K562 (cell line): ENCODE results near the gene ART4. TPM values are rescaled to one million over a fixed set of nuclear protein-coding genes. Genes with fewer than 3 reads are reported as not detected.

Experiments
- E2F1 ChIP-seq: sonication (generic); formaldehyde crosslinking; IDR thresholded peaks from 2 replicates; pipeline ENCODE4 v1.8.1; 2023; ENCODE audit warnings: mild to moderate bottlenecking, missing genetic modification reagents, moderate library complexity
- E2F3 ChIP-seq: fragments of 250-450 bp; sonication (Bioruptor Pico); IDR thresholded peaks from 2 replicates; pipeline ENCODE4 v1.4.0; 2020; ENCODE audit warnings: mild to moderate bottlenecking
- RFX1 ChIP-seq: fragments of 450-650 bp; IDR thresholded peaks from 2 replicates; pipeline ENCODE4 v1.6.1; 2016; ENCODE audit warnings: mild to moderate bottlenecking, moderate library complexity
- SMARCE1 ChIP-seq: fragments of 450-650 bp; IDR thresholded peaks from 2 replicates; pipeline ENCODE4 v1.7.1; 2016; ENCODE audit warnings: mild to moderate bottlenecking
- ZFP1 ChIP-seq: fragments of 450-650 bp; formaldehyde crosslinking; IDR thresholded peaks from 2 replicates; pipeline ENCODE4 v1.4.0; 2020; ENCODE audit warnings: mild to moderate bottlenecking, mixed read lengths
- polyA plus RNA-seq, 8 experiments: library from polyadenylated mRNA; depleted of rRNA in 4 of 8; stranded (reverse) in 5 of 8; unstranded in 3 of 8; fragments of >200 nt; fragmentation: Nextera tagmentation in 2 of 8; fragmentation: Illumina TruSeq in 1 of 8; extraction: Ambion mirVana in 2 of 8; extraction: Trizol in 1 of 8; gene quantifications; 2 replicates each; pipeline versions ENCODE4 v1.2.1 to v1.2.3, GENCODE V29; 2011 to 2014; ENCODE audit warnings: inconsistent platforms in 1 of 8, missing spikeins in 1 of 8
- total RNA-seq, 7 experiments: library from RNA; depleted of rRNA in 6 of 7; stranded (reverse); fragments of >200 nt in 6 of 7; fragmentation: Illumina TruSeq in 2 of 7; extraction: Trizol in 2 of 7; gene quantifications; 2 replicates each; pipeline versions ENCODE4 v1.2.1 to v1.2.3, GENCODE V29; 2011 to 2021; ENCODE audit warnings: low replicate concordance in 1 of 7
- TF ChIP-seq, protein P1 (sequence below): fragments of 450-650 bp; IDR thresholded peaks from 2 replicates; pipeline ENCODE4 v1.6.1; 2016; ENCODE audit warnings: low read depth

Gene ART4
- total and polyA plus RNA-seq, 9 of the 15 experiments (the other 6 are each of a cell fraction or from before 2014, with no cell fraction given), result 0.07 TPM; not detected in 8

DNA sequence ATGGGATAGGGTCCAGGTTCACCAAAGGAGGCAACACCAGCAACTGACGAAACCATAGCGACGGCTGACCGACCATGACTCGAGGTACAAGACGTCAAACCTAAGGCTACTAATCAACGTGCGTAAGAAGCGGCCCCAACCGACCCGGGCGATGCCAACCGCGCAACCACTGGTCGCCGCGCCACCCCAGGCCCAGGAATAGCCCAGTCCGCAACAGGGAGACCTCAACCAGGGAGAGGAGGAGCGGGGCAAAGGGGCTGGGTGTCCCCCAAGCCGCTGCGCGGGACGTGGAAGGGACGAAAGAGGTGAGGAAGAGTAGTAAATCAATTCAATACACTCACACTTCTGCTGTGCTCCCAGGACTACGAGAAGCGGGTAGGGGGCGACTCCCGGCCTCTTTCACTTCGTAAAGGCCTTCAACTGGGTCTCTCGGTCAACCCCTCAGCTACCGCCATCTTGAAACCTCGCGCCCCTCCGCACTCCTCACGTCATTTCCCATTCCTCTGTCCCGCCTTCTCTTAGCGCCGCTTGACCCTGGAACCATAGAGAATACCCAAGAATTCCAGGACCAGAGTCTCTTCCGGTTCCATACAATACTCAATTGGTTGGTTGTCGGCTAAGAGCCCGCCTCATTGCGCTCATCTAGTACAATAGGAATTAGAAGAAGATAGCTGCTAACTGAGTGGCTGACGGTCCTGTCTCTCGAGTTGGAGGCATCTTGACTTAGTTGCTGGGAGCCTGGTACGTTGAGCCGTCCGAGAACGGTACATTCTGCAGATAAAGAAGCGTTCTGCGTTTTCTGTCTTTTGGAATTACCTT lies 40.1 kb downstream of the ART4 start, which contains the start of the genes C12orf60 and WBP11 (continued):
- TF ChIP-seq, protein P1, sequence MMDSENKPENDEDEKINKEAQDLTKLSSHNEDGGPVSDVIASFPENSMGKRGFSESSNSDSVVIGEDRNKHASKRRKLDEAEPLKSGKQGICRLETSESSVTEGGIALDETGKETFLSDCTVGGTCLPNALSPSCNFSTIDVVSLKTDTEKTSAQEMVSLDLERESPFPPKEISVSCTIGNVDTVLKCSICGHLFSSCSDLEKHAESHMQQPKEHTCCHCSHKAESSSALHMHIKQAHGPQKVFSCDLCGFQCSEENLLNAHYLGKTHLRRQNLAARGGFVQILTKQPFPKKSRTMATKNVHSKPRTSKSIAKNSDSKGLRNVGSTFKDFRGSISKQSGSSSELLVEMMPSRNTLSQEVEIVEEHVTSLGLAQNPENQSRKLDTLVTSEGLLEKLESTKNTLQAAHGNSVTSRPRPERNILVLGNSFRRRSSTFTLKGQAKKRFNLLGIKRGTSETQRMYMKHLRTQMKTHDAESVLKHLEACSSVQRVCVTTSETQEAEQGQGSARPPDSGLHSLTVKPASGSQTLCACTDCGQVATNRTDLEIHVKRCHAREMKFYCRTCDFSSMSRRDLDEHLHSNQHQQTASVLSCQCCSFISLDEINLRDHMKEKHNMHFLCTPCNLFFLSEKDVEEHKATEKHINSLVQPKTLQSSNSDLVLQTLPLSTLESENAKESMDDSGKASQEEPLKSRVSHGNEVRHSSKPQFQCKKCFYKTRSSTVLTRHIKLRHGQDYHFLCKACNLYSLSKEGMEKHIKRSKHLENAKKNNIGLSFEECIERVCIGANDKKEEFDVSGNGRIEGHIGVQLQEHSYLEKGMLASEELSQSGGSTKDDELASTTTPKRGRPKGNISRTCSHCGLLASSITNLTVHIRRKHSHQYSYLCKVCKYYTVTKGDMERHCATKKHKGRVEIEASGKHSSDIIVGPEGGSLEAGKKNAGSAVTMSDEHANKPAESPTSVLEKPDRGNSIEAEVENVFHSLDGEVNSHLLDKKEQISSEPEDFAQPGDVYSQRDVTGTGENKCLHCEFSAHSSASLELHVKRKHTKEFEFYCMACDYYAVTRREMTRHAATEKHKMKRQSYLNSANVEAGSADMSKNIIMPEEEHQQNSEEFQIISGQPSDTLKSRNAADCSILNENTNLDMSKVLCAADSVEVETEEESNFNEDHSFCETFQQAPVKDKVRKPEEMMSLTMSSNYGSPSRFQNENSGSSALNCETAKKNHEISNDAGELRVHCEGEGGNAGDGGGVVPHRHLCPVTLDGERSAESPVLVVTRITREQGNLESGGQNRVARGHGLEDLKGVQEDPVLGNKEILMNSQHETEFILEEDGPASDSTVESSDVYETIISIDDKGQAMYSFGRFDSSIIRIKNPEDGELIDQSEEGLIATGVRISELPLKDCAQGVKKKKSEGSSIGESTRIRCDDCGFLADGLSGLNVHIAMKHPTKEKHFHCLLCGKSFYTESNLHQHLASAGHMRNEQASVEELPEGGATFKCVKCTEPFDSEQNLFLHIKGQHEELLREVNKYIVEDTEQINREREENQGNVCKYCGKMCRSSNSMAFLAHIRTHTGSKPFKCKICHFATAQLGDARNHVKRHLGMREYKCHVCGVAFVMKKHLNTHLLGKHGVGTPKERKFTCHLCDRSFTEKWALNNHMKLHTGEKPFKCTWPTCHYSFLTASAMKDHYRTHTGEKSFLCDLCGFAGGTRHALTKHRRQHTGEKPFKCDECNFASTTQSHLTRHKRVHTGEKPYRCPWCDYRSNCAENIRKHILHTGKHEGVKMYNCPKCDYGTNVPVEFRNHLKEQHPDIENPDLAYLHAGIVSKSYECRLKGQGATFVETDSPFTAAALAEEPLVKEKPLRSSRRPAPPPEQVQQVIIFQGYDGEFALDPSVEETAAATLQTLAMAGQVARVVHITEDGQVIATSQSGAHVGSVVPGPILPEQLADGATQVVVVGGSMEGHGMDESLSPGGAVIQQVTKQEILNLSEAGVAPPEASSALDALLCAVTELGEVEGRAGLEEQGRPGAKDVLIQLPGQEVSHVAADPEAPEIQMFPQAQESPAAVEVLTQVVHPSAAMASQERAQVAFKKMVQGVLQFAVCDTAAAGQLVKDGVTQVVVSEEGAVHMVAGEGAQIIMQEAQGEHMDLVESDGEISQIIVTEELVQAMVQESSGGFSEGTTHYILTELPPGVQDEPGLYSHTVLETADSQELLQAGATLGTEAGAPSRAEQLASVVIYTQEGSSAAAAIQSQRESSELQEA, result no peak
- TF ChIP-seq RFX1 (peak; percentile 75), E2F3 (no peak), SMARCE1 (no peak), E2F1 (no peak), ZFP1 (no peak)
